Activated CD8-positive, alpha-beta T cell treated with anti-CD3 and anti-CD28 coated beads for 36 hours (primary cell): ENCODE results near the gene RIC8A. TPM values are rescaled to one million over a fixed set of nuclear protein-coding genes. Genes with fewer than 3 reads are reported as not detected.
"Not testable (repeated sequence)": the region's sequence is repeated elsewhere in the genome, so short reads cannot be mapped to it uniquely, and the experiment has no call there.

Source experiments
- ATAC-seq: fragments of 200-7000 bp; cut with Tn5 transposase; one replicate; pipeline ENCODE4 v1.10.0; 2021; ENCODE audit warnings: mild to moderate bottlenecking, moderate library complexity
- CTCF ChIA-PET: fragments of 350-600 bp; sonication (Branson Sonifier 250); formaldehyde crosslinking; loops from one replicate; lab custom pipeline; 2021; ENCODE audit warnings: antibody characterized with exemption; lab: Charles Lee
- POLR2A ChIA-PET: fragments of 350-600 bp; sonication (Branson Sonifier 250); formaldehyde crosslinking; loops from one replicate; lab custom pipeline; 2021; ENCODE audit warnings: antibody characterized with exemption; lab: Charles Lee
- DNase-seq: peaks from one replicate; pipeline ENCODE4 v3.0.0-alpha.2; 2020
- H3K27ac Mint-ChIP-seq: one replicate; pipeline ENCODE4 v1.8.0; 2021; ENCODE audit warnings: mild to moderate bottlenecking, mixed read lengths
- H3K27me3 Mint-ChIP-seq: one replicate; pipeline ENCODE4 v1.8.0; 2021; ENCODE audit warnings: mixed read lengths
- H3K36me3 Mint-ChIP-seq: one replicate; pipeline ENCODE4 v1.8.0; 2021; ENCODE audit warnings: low read depth, mixed read lengths
- H3K4me1 Mint-ChIP-seq: one replicate; pipeline ENCODE4 v1.8.0; 2021; ENCODE audit warnings: low read depth, mixed read lengths
- H3K4me3 Mint-ChIP-seq: one replicate; pipeline ENCODE4 v1.8.0; 2021; ENCODE audit warnings: mild to moderate bottlenecking, moderate library complexity, mixed read lengths
- H3K9me3 Mint-ChIP-seq: one replicate; pipeline ENCODE4 v1.8.0; 2021; ENCODE audit warnings: mixed read lengths
- CTCF ChIP-seq: fragments of 200-600 bp; IDR thresholded peaks from one replicate; pipeline ENCODE4 v1.8.0; 2022; ENCODE audit warnings: antibody characterized with exemption, mild to moderate bottlenecking
- intact Hi-C: fragments of 100-400 bp; cut with micrococcal nuclease; formaldehyde crosslinking; loops from one replicate; pipeline ENCODE4 v1.10.0; 2022
- total RNA-seq, 2 experiments: library from RNA; stranded (reverse); gene quantifications; one replicate each; pipeline ENCODE4 v1.2.3, GENCODE V29; 2021

The RIC8A gene
- total RNA-seq, 2 experiments from 2014 or later = 96.5 to 108 TPM

DNA sequence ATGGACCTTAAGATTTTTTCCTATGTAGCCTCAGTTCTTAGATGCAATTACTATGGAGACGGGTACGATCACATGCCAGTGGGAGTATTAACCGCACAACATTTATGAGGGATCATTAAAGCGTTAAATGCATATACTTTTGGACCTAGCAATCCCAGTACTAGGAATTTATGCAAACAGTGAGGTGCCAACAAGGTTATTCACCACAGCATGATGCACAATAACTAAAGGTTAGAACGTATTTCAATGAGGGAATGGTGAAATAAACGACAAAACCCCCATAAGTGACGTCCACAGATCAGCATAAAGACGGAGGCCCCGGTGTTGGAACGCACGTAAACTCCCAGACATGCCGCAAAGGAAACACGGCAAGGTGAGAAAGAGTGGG is 28.1 kb downstream of the RIC8A start:
- DNase-seq = peak; percentile 91
- POLR2A ChIA-PET = interaction anchor here (0.9 to 6.1 kb wide), 10 partner anchors 9 to 171 kb away, joined by 3 to 43 read pairs (median 4); partner anchors contain the start of genes BET1L and RIC8A

GRCh38 chr11:235997-236773 is 28.7 kb downstream of the RIC8A start, which contains the start of gene SIRT3:
Gene SIRT3 (minus strand): TSS chr11:236342. CDS start chr11:236328, 14 bp downstream.
- intact Hi-C loops = loop anchor here (1.0 kb wide), 1 partner anchor 29 kb away; the partner anchor contains the start of genes BET1L and RIC8A
- H3K4me1 Mint-ChIP-seq = peaks cover 35% of the 10 kb centered on the region
- POLR2A ChIA-PET = interaction anchor here (0.8 to 6.1 kb wide), 23 partner anchors 10 to 171 kb away, joined by 3 to 43 read pairs (median 5); partner anchors contain the start of genes BET1L, NLRP6, PGGHG and RIC8A

More for the DNA sequence above, 28.1 kb downstream of the RIC8A start:
- Mint-ChIP-seq H3K4me3 (peak overlapping the region; percentile 95), H3K27ac (peak overlapping the region; percentile 93), H3K27me3 (no peaks in the 10 kb centered on the region), H3K9me3 (no peaks in the 10 kb centered on the region), H3K4me1 (peaks cover 34% of the 10 kb centered on the region), H3K36me3 (peaks cover 25% of the 10 kb centered on the region)
- intact Hi-C loops = no loop called here
- CTCF ChIA-PET = interaction anchor here (1.5 to 6.3 kb wide), 3 partner anchors 14 to 213 kb away, joined by 3 to 68 read pairs (median 7); no protein-coding TSS in a partner anchor
- ATAC-seq = peak; percentile 43
- no peak for TF ChIP-seq CTCF

GRCh38 chr11:236774-237767 is 29.6 kb downstream of the RIC8A start, which contains the start of gene PSMD13:
Gene PSMD13 (plus strand): TSS chr11:236976. CDS start chr11:237050, 74 bp downstream.
- DNase-seq (peak; percentile 94), ATAC-seq (peak; percentile 87)
- Mint-ChIP-seq H3K27me3 (no peaks in the 10 kb centered on the region), H3K4me3 (peak within 1 kb of the TSS; percentile 95), H3K36me3 (peaks cover 36% of the 10 kb centered on the region), H3K9me3 (no peaks in the 10 kb centered on the region), H3K27ac (peak within 1 kb of the TSS; percentile 99), H3K4me1 (peaks cover 43% of the 10 kb centered on the region)
- intact Hi-C loops = loop anchor here (1.0 kb wide), 1 partner anchor 30 kb away; the partner anchor contains the start of genes BET1L and RIC8A
- POLR2A ChIA-PET = interaction anchor here (0.8 to 6.1 kb wide), 21 partner anchors 9 to 170 kb away, joined by 3 to 43 read pairs (median 5); partner anchors contain the start of genes BET1L, NLRP6, PGGHG and RIC8A
- no peak for TF ChIP-seq CTCF
- CTCF ChIA-PET = interaction anchor here (0.9 to 6.3 kb wide), 7 partner anchors 13 to 213 kb away, joined by 3 to 68 read pairs (median 3); partner anchors contain the start of genes BET1L, PTDSS2 and RIC8A

More at GRCh38 chr11:235997-236773, 28.7 kb downstream of the RIC8A start, which contains the start of gene SIRT3:
- DNase-seq (peak; percentile 87), ATAC-seq (peak; percentile 81)
- peak within 1 kb of the TSS; percentile 99 for H3K27ac Mint-ChIP-seq
- no peaks in the 10 kb centered on the region for H3K9me3 Mint-ChIP-seq
- CTCF ChIA-PET = interaction anchor here (1.5 to 6.3 kb wide), 4 partner anchors 14 to 212 kb away, joined by 3 to 68 read pairs (median 8); partner anchors contain the start of genes BET1L and RIC8A
- TF ChIP-seq CTCF = no peak
- H3K4me3 Mint-ChIP-seq = peak within 1 kb of the TSS; percentile 95
- H3K27me3 Mint-ChIP-seq = no peaks in the 10 kb centered on the region
- H3K36me3 Mint-ChIP-seq = peaks cover 27% of the 10 kb centered on the region

DNA sequence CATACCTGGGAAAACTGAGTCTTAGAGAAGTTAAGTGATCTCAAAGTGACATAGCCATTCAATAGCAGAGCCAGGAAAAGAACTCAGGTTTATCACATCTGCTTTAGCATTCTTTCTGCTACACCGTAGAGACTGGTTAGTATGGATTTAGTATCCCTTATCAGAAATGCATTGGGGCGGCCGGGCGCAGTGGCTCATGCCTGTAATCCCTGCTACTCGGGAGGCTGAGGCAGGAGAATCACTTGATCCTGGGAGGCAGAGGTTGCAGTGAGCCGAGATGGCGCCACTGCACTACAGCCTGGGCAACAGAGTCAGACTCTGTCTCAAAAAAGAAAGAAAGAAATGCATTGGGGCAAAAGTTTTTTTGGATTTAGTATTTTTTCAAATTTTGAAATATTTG is 30.8 kb downstream of the RIC8A start:
- H3K9me3 Mint-ChIP-seq, DNase-seq, intact Hi-C loops, H3K27me3 Mint-ChIP-seq, ATAC-seq: not testable (repeated sequence)
- ChIA-PET POLR2A (interaction anchor here (1.0 to 6.1 kb wide), 4 partner anchors 8 to 32 kb away, joined by 3 to 43 read pairs (median 16); partner anchors contain the start of genes BET1L and RIC8A), CTCF (interaction anchor here (1.0 to 6.3 kb wide), 5 partner anchors 12 to 67 kb away, joined by 3 to 68 read pairs (median 7); partner anchors contain the start of genes BET1L and RIC8A)
- Mint-ChIP-seq H3K36me3 (peaks cover 42% of the 10 kb centered on the region), H3K4me3 (peak overlapping the region; percentile 95), H3K4me1 (peaks cover 48% of the 10 kb centered on the region), H3K27ac (peak overlapping the region; percentile 22)
